Measurements from ENCODE around the gene AP1G1.
"Not testable (repeated sequence)": the region's sequence is repeated elsewhere in the genome, so short reads cannot be mapped to it uniquely, and the experiment has no call there.

Gene AP1G1

DNA sequence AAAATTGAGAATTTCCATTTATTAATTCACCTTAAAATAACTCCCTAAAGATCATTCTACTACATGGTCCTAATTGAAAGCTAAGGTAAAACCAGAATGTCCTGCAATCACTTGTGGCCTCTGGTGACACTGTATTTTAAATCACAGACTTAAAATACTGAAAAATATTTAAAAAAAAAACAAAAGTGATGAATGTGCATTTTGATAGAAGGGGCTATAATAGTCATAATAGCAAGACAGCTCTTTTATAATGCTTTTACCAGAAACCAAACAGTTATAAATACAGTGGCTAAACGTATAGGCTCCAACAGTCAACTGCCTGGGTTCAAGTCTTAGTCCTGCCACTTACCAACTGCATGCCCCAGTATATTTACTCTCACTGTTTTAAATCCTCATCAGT, 105.3 kb downstream of the AP1G1 start:
- no peak for DNase-seq (ENCODE audit: low read depth in 2 of 2)

DNA sequence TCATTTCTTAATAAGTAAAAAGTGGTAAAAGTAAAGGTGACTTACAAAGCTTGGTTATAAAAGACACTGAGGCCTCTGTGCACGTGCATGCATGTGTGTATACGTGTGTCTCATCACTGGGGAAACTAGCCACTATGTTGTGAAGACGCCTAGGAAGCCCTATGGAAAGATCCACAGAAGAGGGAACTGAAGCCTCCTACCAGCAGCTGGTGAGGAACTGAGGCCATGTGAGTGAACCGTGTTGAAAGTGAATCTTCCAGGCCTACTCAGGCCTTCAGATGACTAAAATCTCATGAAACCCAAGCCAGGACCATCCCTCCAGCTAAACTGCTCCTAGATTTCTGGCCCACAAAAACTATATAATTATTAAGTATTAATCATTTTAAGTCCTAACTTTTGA, 107.8 kb downstream of the AP1G1 start:
- DNase-seq (ENCODE audit: low read depth in 2 of 2): no peak

DNA sequence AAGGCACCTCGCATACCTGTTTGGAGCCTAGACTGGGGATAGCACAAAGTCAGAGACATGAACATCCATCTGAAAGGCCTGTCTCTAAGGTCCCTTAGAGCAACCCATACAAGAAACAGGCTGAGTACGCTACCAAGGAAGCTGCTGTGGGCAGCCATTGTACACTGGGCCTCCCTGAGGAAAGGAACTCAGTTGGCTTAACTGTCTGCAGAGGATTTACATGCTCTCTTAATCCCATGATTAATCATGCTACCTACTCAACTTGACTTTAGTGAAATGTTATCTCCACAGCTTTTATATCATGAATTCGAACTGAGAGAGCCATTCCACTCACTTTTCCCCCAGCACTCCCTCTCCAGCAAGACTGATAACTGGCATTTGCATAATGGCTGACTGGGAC, 110.1 kb downstream of the AP1G1 start:
- no peak for DNase-seq (ENCODE audit: low read depth in 2 of 2)

DNA sequence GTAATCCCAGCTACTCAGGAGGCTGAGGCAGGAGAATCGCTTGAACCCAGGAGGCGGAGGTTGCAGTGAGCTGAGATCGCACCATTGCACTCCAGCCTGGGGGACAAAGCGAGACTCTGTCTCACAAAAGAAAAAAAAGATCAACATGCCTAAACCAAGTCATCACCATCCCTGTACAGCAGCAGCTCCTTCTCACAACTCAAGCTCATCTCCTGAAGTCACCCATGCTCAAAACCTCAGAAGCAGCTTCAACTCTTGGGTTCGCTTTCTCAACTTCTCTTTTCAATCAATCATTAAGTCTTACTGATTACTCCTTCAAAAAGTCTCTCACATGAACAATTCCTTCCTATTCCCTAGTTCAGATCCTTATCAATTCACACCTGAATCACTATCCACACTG, 115.5 kb downstream of the AP1G1 start:
- no peak for DNase-seq (ENCODE audit: low read depth in 2 of 2)

DNA sequence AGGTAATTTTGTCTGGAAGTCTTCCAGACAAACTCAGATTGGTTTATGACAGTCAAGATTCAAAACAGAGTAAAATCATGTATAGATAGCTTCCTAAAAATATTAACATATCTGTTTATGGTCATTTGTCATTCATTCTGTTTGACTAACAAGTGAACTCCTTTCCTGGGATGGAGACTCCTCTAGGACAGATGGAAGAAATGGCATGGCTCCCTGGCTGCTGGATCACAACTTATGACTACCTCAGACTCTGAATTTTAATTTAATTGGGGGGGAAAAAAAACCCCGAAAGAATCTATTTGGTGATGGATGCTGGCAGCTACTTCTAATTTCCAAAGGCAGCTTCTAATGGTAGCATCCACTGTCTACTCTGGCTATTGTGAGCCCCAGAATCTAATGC, 118.7 kb downstream of the AP1G1 start:
- DNase-seq (ENCODE audit: low read depth in 2 of 2): no peak

DNA sequence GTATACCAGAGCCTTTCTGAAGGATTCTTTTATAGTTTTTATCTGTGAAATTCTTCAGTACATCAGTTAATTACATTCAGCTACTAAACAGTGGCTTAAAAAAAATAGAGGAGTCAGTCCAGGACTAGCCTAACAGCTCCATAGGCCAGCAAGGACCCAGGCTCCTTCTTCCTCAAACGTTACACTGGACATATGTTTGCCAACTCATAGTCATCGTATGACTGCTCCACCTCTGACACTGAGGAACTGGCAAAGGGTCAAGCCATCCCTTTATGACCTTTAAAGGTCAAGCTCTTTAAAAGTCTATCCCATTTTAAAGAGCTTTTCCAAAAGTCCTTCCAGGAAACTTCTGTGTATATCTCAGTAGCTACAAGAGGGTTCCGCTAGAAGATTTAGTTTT, 120.8 kb downstream of the AP1G1 start:
- no peak for DNase-seq (ENCODE audit: low read depth in 2 of 2)

DNA sequence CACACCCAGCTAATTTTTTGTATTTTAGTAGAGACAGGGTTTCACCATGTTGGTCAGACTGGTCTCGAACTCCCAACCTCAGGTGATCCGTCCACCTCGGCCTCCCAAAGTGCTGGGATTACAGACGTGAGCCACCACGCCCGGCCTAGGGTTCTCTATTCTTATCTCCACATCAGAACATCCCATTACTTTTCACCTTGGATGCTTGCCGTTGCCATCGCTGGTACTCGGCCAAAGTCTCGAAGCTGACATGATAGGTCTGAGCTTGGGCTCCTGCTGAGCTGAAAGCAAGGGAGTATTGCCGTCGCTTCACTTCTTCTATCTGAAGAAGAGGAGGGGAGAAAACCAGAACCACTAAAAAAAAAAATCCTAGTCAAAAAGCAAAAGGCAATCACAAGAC, 124.4 kb downstream of the AP1G1 start:
- DNase-seq (ENCODE audit: low read depth in 2 of 2): not testable (repeated sequence)

DNA sequence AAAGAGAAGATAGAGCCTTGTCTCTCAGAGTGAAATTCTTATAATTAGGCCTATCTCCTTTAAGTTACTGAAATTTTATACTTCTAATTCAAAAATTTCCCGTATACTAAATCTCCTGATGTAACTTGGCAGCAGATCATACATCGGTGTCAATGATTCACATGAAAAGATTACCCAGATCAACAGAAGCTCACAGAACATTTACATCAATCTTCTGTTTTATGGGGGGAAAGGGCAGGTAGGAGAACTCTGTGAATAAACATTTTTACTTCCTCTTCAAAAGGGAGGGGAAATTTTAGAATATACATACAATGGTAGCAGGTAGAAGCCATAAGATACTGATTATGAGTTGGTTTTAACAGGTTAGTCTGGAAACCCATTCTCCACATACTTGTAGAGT, 127.3 kb downstream of the AP1G1 start:
- DNase-seq (ENCODE audit: low read depth in 2 of 2): no peak
